Activated T-cell treated with anti-CD3 and anti-CD28 coated beads, Interleukin-2, amount 50 U/mL, for 24 hours (primary cell): ENCODE data around the gene ZFHX2.

Experiments
- DNase-seq: peaks from one replicate; pipeline ENCODE4 v3.0.0-alpha.2; 2020
- H3K27ac Mint-ChIP-seq: 2 replicates; pipeline ENCODE4 v1.8.0; 2020; ENCODE audit warnings: mild to moderate bottlenecking, mixed read lengths
- H3K27me3 Mint-ChIP-seq: 2 replicates; pipeline ENCODE4 v1.8.0; 2020; ENCODE audit warnings: mixed read lengths
- H3K36me3 Mint-ChIP-seq: 2 replicates; pipeline ENCODE4 v1.8.0; 2020; ENCODE audit warnings: low read depth, mixed read lengths
- H3K4me1 Mint-ChIP-seq: 2 replicates; pipeline ENCODE4 v1.8.0; 2020; ENCODE audit warnings: low read depth, mixed read lengths
- H3K4me3 Mint-ChIP-seq: 2 replicates; pipeline ENCODE4 v1.8.0; 2020; ENCODE audit warnings: mild to moderate bottlenecking, moderate library complexity, mixed read lengths
- H3K9me3 Mint-ChIP-seq: 2 replicates; pipeline ENCODE4 v1.8.0; 2020; ENCODE audit warnings: mixed read lengths

ZFHX2 gene

GRCh38 chr14:23567186-23568020 is 15.8 kb upstream of the ZFHX2 start, which contains the start of gene AP1G2:
AP1G2 (minus strand) TSS chr14:23567791; CDS start chr14:23567314, 477 bp downstream.
- Mint-ChIP-seq H3K27ac (peak within 1 kb of the TSS; percentile 98), H3K4me1 (peaks cover 28% of the 10 kb centered on the region), H3K36me3 (peaks cover 52% of the 10 kb centered on the region), H3K9me3 (no peaks in the 10 kb centered on the region), H3K4me3 (peak within 1 kb of the TSS; percentile 96), H3K27me3 (peaks cover 1% of the 10 kb centered on the region)
- DNase-seq, result peak; percentile 93

- Mint-ChIP-seq H3K9me3 (no peaks in the 10 kb centered on the region), H3K27ac (peak overlapping the region; percentile 98), H3K36me3 (peaks cover 58% of the 10 kb centered on the region), H3K27me3 (no peaks in the 10 kb centered on the region), H3K4me3 (peak overlapping the region; percentile 96), H3K4me1 (peaks cover 30% of the 10 kb centered on the region)
- no peak for DNase-seq
These were observed 15.2 kb upstream of the ZFHX2 start for GRCh38 chr14:23566778-23567185.

- H3K4me1 Mint-ChIP-seq, result peaks cover 31% of the 10 kb centered on the region
These were observed 14.7 kb upstream of the ZFHX2 start for GRCh38 chr14:23566112-23566777.

GRCh38 chr14:23565626-23566025 is 14.1 kb upstream of the ZFHX2 start:
- Mint-ChIP-seq H3K27me3 (no peaks in the 10 kb centered on the region), H3K4me1 (peaks cover 34% of the 10 kb centered on the region)

More at GRCh38 chr14:23566112-23566777, 14.7 kb upstream of the ZFHX2 start:
- DNase-seq, result no peak
- Mint-ChIP-seq H3K27ac (peak overlapping the region; percentile 98), H3K36me3 (peaks cover 64% of the 10 kb centered on the region), H3K27me3 (no peaks in the 10 kb centered on the region), H3K4me3 (peak overlapping the region; percentile 96), H3K9me3 (no peaks in the 10 kb centered on the region)

GRCh38 chr14:23564876-23565275 is 13.3 kb upstream of the ZFHX2 start:
- Mint-ChIP-seq H3K9me3 (no peaks in the 10 kb centered on the region), H3K36me3 (peaks cover 77% of the 10 kb centered on the region), H3K4me1 (peaks cover 39% of the 10 kb centered on the region), H3K4me3 (no peak overlapping the region), H3K27ac (peak overlapping the region; percentile 66), H3K27me3 (no peaks in the 10 kb centered on the region)
- DNase-seq, result no peak

More at GRCh38 chr14:23565626-23566025, 14.1 kb upstream of the ZFHX2 start:
- Mint-ChIP-seq H3K36me3 (peaks cover 70% of the 10 kb centered on the region), H3K27ac (peak overlapping the region; percentile 41), H3K9me3 (no peaks in the 10 kb centered on the region), H3K4me3 (peak overlapping the region; percentile 96)
- DNase-seq, result no peak

- peaks cover 44% of the 10 kb centered on the region for H3K4me1 Mint-ChIP-seq
- peaks cover 83% of the 10 kb centered on the region for H3K36me3 Mint-ChIP-seq
- H3K4me3 Mint-ChIP-seq, result no peak overlapping the region
- H3K27me3 Mint-ChIP-seq, result no peaks in the 10 kb centered on the region
- H3K27ac Mint-ChIP-seq, result peak overlapping the region; percentile 76
- H3K9me3 Mint-ChIP-seq, result no peaks in the 10 kb centered on the region
- DNase-seq, result peak; percentile 29
These were observed 12.7 kb upstream of the ZFHX2 start for GRCh38 chr14:23564181-23564812.

- no peak for DNase-seq
- H3K27ac Mint-ChIP-seq, result peak overlapping the region; percentile 76
- H3K36me3 Mint-ChIP-seq, result peaks cover 90% of the 10 kb centered on the region
- H3K27me3 Mint-ChIP-seq, result no peaks in the 10 kb centered on the region
- peaks cover 40% of the 10 kb centered on the region for H3K4me1 Mint-ChIP-seq
- no peak overlapping the region for H3K4me3 Mint-ChIP-seq
- H3K9me3 Mint-ChIP-seq, result no peaks in the 10 kb centered on the region
These were observed 12.1 kb upstream of the ZFHX2 start for GRCh38 chr14:23563473-23564180.

- peak; percentile 67 for DNase-seq
- H3K27me3 Mint-ChIP-seq, result no peaks in the 10 kb centered on the region
- H3K27ac Mint-ChIP-seq, result peak overlapping the region; percentile 14
- peaks cover 39% of the 10 kb centered on the region for H3K4me1 Mint-ChIP-seq
- no peaks in the 10 kb centered on the region for H3K9me3 Mint-ChIP-seq
- H3K36me3 Mint-ChIP-seq, result peaks cover 97% of the 10 kb centered on the region
- H3K4me3 Mint-ChIP-seq, result no peak overlapping the region
These were observed 11.4 kb upstream of the ZFHX2 start for GRCh38 chr14:23562822-23563472.

GRCh38 chr14:23561873-23562821 is 10.6 kb upstream of the ZFHX2 start:
- H3K4me1 Mint-ChIP-seq, result peaks cover 41% of the 10 kb centered on the region
- no peaks in the 10 kb centered on the region for H3K9me3 Mint-ChIP-seq

GRCh38 chr14:23561259-23561658 is 9.7 kb upstream of the ZFHX2 start:
- no peak for DNase-seq
- Mint-ChIP-seq H3K4me3 (no peak overlapping the region), H3K36me3 (peaks cover 98% of the 10 kb centered on the region), H3K9me3 (no peaks in the 10 kb centered on the region), H3K4me1 (peaks cover 42% of the 10 kb centered on the region), H3K27ac (peak overlapping the region; percentile 79), H3K27me3 (no peaks in the 10 kb centered on the region)

More at GRCh38 chr14:23561873-23562821, 10.6 kb upstream of the ZFHX2 start:
- Mint-ChIP-seq H3K4me3 (no peak overlapping the region), H3K36me3 (peaks cover 98% of the 10 kb centered on the region), H3K27ac (peak overlapping the region; percentile 79), H3K27me3 (no peaks in the 10 kb centered on the region)
- DNase-seq, result peak; percentile 36

GRCh38 chr14:23559926-23560520 is 8.5 kb upstream of the ZFHX2 start:
- Mint-ChIP-seq H3K27ac (peak overlapping the region; percentile 83), H3K36me3 (peaks cover 90% of the 10 kb centered on the region), H3K4me1 (peaks cover 46% of the 10 kb centered on the region)

GRCh38 chr14:23559010-23559925 is 7.7 kb upstream of the ZFHX2 start:
- peaks cover 82% of the 10 kb centered on the region for H3K36me3 Mint-ChIP-seq
- peak overlapping the region; percentile 83 for H3K27ac Mint-ChIP-seq
- no peaks in the 10 kb centered on the region for H3K9me3 Mint-ChIP-seq
- peak; percentile 78 for DNase-seq
- no peak overlapping the region for H3K4me3 Mint-ChIP-seq
- H3K27me3 Mint-ChIP-seq, result no peaks in the 10 kb centered on the region
- H3K4me1 Mint-ChIP-seq, result peaks cover 48% of the 10 kb centered on the region

More at GRCh38 chr14:23559926-23560520, 8.5 kb upstream of the ZFHX2 start:
- no peaks in the 10 kb centered on the region for H3K9me3 Mint-ChIP-seq
- no peak overlapping the region for H3K4me3 Mint-ChIP-seq
- DNase-seq, result no peak
- H3K27me3 Mint-ChIP-seq, result no peaks in the 10 kb centered on the region
